Measurements from ENCODE around the gene RRP1B.
"Not testable (repeated sequence)": the region's sequence is repeated elsewhere in the genome, so short reads cannot be mapped to it uniquely, and the experiment has no call there.

The RRP1B gene

GRCh38 chr21:43712268-43712942 lies 53.0 kb downstream of the RRP1B start:
- Histone ChIP-seq H3K9me3 (ENCODE audit: control insufficient read depth, insufficient read depth, low read length) (no peaks in the 10 kb centered on the region), H3K9ac (ENCODE audit: low read depth, low read length) (peak overlapping the region; percentile 17; the same call in 1 of the 2 replicates), H3K36me3 (ENCODE audit: insufficient read depth, low read length) (no peaks in the 10 kb centered on the region), H3K4me1 (ENCODE audit: insufficient read depth, low read length) (peaks cover 14% of the 10 kb centered on the region)

GRCh38 chr21:43713123-43713522 lies 53.8 kb downstream of the RRP1B start:
- H3K9me3 ChIP-seq (ENCODE audit: control insufficient read depth, insufficient read depth, low read length); H3K36me3 ChIP-seq (ENCODE audit: insufficient read depth, low read length); H3K9ac ChIP-seq (ENCODE audit: low read depth, low read length): not testable (repeated sequence)
- H3K4me1 ChIP-seq (ENCODE audit: insufficient read depth, low read length), result peaks cover 14% of the 10 kb centered on the region

GRCh38 chr21:43716376-43717165 lies 57.2 kb downstream of the RRP1B start:
- Histone ChIP-seq H3K4me1 (ENCODE audit: insufficient read depth, low read length) (peaks cover 17% of the 10 kb centered on the region), H3K9me3 (ENCODE audit: control insufficient read depth, insufficient read depth, low read length) (no peaks in the 10 kb centered on the region), H3K36me3 (ENCODE audit: insufficient read depth, low read length) (peaks cover 3% of the 10 kb centered on the region; the same call in 1 of the 2 replicates), H3K9ac (ENCODE audit: low read depth, low read length) (no peak overlapping the region)

- Histone ChIP-seq H3K4me1 (ENCODE audit: insufficient read depth, low read length) (peaks cover 14% of the 10 kb centered on the region), H3K9ac (ENCODE audit: low read depth, low read length) (no peak overlapping the region)
Observed at GRCh38 chr21:43717166-43717853, 58.0 kb downstream of the RRP1B start.

GRCh38 chr21:43717967-43718871 lies 58.9 kb downstream of the RRP1B start:
- peaks cover 3% of the 10 kb centered on the region; the same call in 1 of the 2 replicates for H3K36me3 ChIP-seq (ENCODE audit: insufficient read depth, low read length)
- H3K9ac ChIP-seq (ENCODE audit: low read depth, low read length), result peak overlapping the region; percentile 95
- peaks cover 8% of the 10 kb centered on the region for H3K4me1 ChIP-seq (ENCODE audit: insufficient read depth, low read length)
- H3K9me3 ChIP-seq (ENCODE audit: control insufficient read depth, insufficient read depth, low read length), result no peaks in the 10 kb centered on the region

More at GRCh38 chr21:43717166-43717853, 58.0 kb downstream of the RRP1B start:
- Histone ChIP-seq H3K9me3 (ENCODE audit: control insufficient read depth, insufficient read depth, low read length) (no peaks in the 10 kb centered on the region), H3K36me3 (ENCODE audit: insufficient read depth, low read length) (peaks cover 3% of the 10 kb centered on the region; the same call in 1 of the 2 replicates)

- peaks cover 8% of the 10 kb centered on the region for H3K4me1 ChIP-seq (ENCODE audit: insufficient read depth, low read length)
- no peaks in the 10 kb centered on the region for H3K9me3 ChIP-seq (ENCODE audit: control insufficient read depth, insufficient read depth, low read length)
- peaks cover 3% of the 10 kb centered on the region; the same call in 1 of the 2 replicates for H3K36me3 ChIP-seq (ENCODE audit: insufficient read depth, low read length)
Observed at GRCh38 chr21:43718872-43719747, 59.8 kb downstream of the RRP1B start, which contains the start of gene PDXK. TSS of gene PDXK (plus strand) at chr21:43719129. CDS start at chr21:43719295, 166 bp downstream.

GRCh38 chr21:43719748-43720538 lies 60.6 kb downstream of the RRP1B start:
- H3K36me3 ChIP-seq (ENCODE audit: insufficient read depth, low read length), result peaks cover 3% of the 10 kb centered on the region; the same call in 1 of the 2 replicates
- H3K4me1 ChIP-seq (ENCODE audit: insufficient read depth, low read length), result peaks cover 8% of the 10 kb centered on the region
- peak overlapping the region; percentile 95 for H3K9ac ChIP-seq (ENCODE audit: low read depth, low read length)
- H3K9me3 ChIP-seq (ENCODE audit: control insufficient read depth, insufficient read depth, low read length), result no peaks in the 10 kb centered on the region

More at GRCh38 chr21:43718872-43719747, 59.8 kb downstream of the RRP1B start, which contains the start of gene PDXK:
- peak within 1 kb of the TSS; percentile 95 for H3K9ac ChIP-seq (ENCODE audit: low read depth, low read length)

GRCh38 chr21:43720539-43721166 lies 61.3 kb downstream of the RRP1B start:
- no peaks in the 10 kb centered on the region for H3K9me3 ChIP-seq (ENCODE audit: control insufficient read depth, insufficient read depth, low read length)
- peak overlapping the region; percentile 95; the same call in 1 of the 2 replicates for H3K9ac ChIP-seq (ENCODE audit: low read depth, low read length)
- H3K36me3 ChIP-seq (ENCODE audit: insufficient read depth, low read length), result peaks cover 3% of the 10 kb centered on the region; the same call in 1 of the 2 replicates
- H3K4me1 ChIP-seq (ENCODE audit: insufficient read depth, low read length), result peaks cover 8% of the 10 kb centered on the region

GRCh38 chr21:43721206-43721605 lies 61.8 kb downstream of the RRP1B start:
- Histone ChIP-seq H3K4me1 (ENCODE audit: insufficient read depth, low read length) (peaks cover 8% of the 10 kb centered on the region), H3K9ac (ENCODE audit: low read depth, low read length) (no peak overlapping the region), H3K36me3 (ENCODE audit: insufficient read depth, low read length) (peaks cover 3% of the 10 kb centered on the region; the same call in 1 of the 2 replicates), H3K9me3 (ENCODE audit: control insufficient read depth, insufficient read depth, low read length) (no peaks in the 10 kb centered on the region)

- no peak overlapping the region for H3K9ac ChIP-seq (ENCODE audit: low read depth, low read length)
- H3K4me1 ChIP-seq (ENCODE audit: insufficient read depth, low read length), result peaks cover 11% of the 10 kb centered on the region
- H3K36me3 ChIP-seq (ENCODE audit: insufficient read depth, low read length), result peaks cover 3% of the 10 kb centered on the region; the same call in 1 of the 2 replicates
- H3K9me3 ChIP-seq (ENCODE audit: control insufficient read depth, insufficient read depth, low read length), result no peaks in the 10 kb centered on the region
Observed at GRCh38 chr21:43721939-43722338, 62.6 kb downstream of the RRP1B start.

- peaks cover 11% of the 10 kb centered on the region for H3K4me1 ChIP-seq (ENCODE audit: insufficient read depth, low read length)
- H3K9me3 ChIP-seq (ENCODE audit: control insufficient read depth, insufficient read depth, low read length), result no peaks in the 10 kb centered on the region
- H3K36me3 ChIP-seq (ENCODE audit: insufficient read depth, low read length), result peaks cover 3% of the 10 kb centered on the region; the same call in 1 of the 2 replicates
- H3K9ac ChIP-seq (ENCODE audit: low read depth, low read length), result no peak overlapping the region
Observed at GRCh38 chr21:43723648-43724047, 64.3 kb downstream of the RRP1B start.
